Duodenal mucosa (tissue), 2 donors: ENCODE data around the gene FAM234B.

Experiments
- H3K27ac ChIP-seq: one replicate; pipeline ENCODE4 v1.7.0; 2013; ENCODE audit warnings: low read depth, low read length
- H3K27me3 ChIP-seq, 2 donors: one replicate each; pipeline ENCODE4 v1.7.0; 2013; ENCODE audit warnings: low read length in 2 of 2, control low read depth in 1 of 2; ENCODE audit not compliant: insufficient read depth in 2 of 2, control insufficient read depth in 1 of 2
- H3K36me3 ChIP-seq, 2 donors: one replicate each; pipeline ENCODE4 v1.7.0; 2013; ENCODE audit warnings: low read length in 2 of 2, control low read depth in 1 of 2; ENCODE audit not compliant: insufficient read depth in 2 of 2, control insufficient read depth in 1 of 2
- H3K4me1 ChIP-seq, 2 donors: one replicate each; pipeline ENCODE4 v1.7.0; 2013; ENCODE audit warnings: low read length in 2 of 2, control low read depth in 1 of 2; ENCODE audit not compliant: insufficient read depth in 2 of 2, control insufficient read depth in 1 of 2
- H3K4me3 ChIP-seq, 2 donors: one replicate each; pipeline ENCODE4 v1.7.0; 2013; ENCODE audit warnings: low read length in 2 of 2, low read depth in 1 of 2
- H3K9ac ChIP-seq, 2 donors: one replicate each; pipeline ENCODE4 v1.7.0; 2013; ENCODE audit warnings: low read length in 2 of 2, low read depth in 1 of 2
- H3K9me3 ChIP-seq, 2 donors: one replicate each; pipeline ENCODE4 v1.7.0; 2013; ENCODE audit warnings: low read length in 2 of 2, control low read depth in 1 of 2; ENCODE audit not compliant: control insufficient read depth in 1 of 2

The FAM234B gene

GRCh38 chr12:13000925-13001774 lies 43.0 kb upstream of the FAM234B start:
- Histone ChIP-seq H3K27ac (peak overlapping the region; percentile 78), H3K36me3 (no peaks in the 10 kb centered on the region), H3K9me3 (no peaks in the 10 kb centered on the region), H3K4me1 (peaks cover 39 to 41% of the 10 kb centered on the region in 2 donors), H3K9ac (peak overlapping the region; percentile 69 to 80), H3K27me3 (no peaks in the 10 kb centered on the region), H3K4me3 (peak overlapping the region; percentile 67 to 74)

GRCh38 chr12:13001775-13002040 lies 42.5 kb upstream of the FAM234B start:
- Histone ChIP-seq H3K4me3 (peak overlapping the region; percentile 67 to 74), H3K4me1 (peaks cover 34 to 36% of the 10 kb centered on the region in 2 donors), H3K36me3 (no peaks in the 10 kb centered on the region), H3K9ac (peak overlapping the region; percentile 25 to 35), H3K27me3 (no peaks in the 10 kb centered on the region), H3K27ac (peak overlapping the region; percentile 15), H3K9me3 (no peaks in the 10 kb centered on the region)

DNA sequence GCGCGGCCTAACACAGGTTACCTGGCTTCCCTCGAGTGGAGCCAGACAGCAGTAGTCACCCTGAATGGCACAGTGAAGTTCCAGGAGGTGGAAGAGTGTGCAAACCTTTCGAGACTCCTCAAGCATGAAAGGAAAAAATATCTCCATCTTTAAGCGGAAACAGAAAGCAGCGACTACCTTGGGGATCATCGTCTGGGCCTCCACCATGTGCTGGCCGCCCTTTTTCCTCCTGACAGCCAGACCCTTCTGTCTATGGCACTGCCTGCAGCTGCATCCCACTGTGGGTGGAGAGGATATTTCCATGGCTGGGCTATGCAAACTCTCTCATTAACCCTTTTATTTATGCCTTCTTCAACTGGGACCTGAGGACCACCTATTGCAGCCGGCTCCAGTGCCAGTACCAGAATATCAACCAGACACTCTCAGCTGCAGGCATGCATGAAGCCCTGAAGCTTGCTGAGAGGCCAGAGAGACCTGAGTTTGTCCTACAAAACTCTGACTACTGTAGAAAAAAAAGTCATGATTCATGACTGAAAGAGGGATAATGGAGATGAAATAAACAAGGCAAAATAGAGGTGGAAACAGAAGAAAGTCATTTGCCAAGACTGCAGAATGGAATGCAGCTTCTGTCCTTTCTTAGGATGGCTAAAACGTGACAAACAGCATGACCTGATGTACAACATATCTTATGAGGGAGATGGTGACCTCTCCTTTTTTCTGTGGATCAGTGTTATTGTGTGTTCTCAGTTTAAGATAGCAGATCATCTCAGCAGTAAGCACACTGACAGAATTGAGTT lies 41.7 kb upstream of the FAM234B start:
- Histone ChIP-seq H3K27ac (no peak overlapping the region), H3K4me1 (peaks cover 26 to 29% of the 10 kb centered on the region in 2 donors), H3K4me3 (no peak overlapping the region), H3K9me3 (no peaks in the 10 kb centered on the region), H3K36me3 (no peaks in the 10 kb centered on the region), H3K27me3 (no peaks in the 10 kb centered on the region), H3K9ac (no peak overlapping the region)

GRCh38 chr12:13004361-13004760 lies 39.8 kb upstream of the FAM234B start:
- Histone ChIP-seq H3K4me3 (no peak overlapping the region), H3K4me1 (peaks cover 11 to 15% of the 10 kb centered on the region in 2 donors), H3K9ac (no peak overlapping the region), H3K36me3 (no peaks in the 10 kb centered on the region), H3K27me3 (no peaks in the 10 kb centered on the region), H3K27ac (no peak overlapping the region), H3K9me3 (no peaks in the 10 kb centered on the region)

DNA sequence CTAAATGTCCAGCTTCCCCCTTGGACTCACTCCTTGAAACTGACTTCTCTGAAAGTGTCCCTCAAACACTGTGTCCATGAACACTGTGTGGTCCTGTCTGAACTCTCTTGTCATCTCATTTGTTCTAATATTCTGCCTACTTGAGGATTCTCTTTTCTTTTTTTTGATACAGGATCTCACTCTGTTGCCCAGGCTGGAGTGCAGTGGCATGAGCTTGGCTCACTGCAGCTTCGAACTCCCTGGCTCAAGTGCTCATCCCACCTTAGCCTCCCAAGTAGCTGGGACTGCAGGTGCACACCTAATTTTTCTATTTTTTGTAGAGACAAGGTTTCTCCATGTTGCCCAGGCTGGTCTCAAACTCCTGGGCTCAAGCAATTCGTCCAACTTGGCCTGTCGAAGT lies 39.2 kb upstream of the FAM234B start:
- Histone ChIP-seq H3K27ac (no peak overlapping the region), H3K9me3 (no peaks in the 10 kb centered on the region), H3K27me3 (no peaks in the 10 kb centered on the region), H3K36me3 (no peaks in the 10 kb centered on the region), H3K9ac (no peak overlapping the region), H3K4me1 (peaks cover 11 to 15% of the 10 kb centered on the region in 2 donors), H3K4me3 (no peak overlapping the region)

DNA sequence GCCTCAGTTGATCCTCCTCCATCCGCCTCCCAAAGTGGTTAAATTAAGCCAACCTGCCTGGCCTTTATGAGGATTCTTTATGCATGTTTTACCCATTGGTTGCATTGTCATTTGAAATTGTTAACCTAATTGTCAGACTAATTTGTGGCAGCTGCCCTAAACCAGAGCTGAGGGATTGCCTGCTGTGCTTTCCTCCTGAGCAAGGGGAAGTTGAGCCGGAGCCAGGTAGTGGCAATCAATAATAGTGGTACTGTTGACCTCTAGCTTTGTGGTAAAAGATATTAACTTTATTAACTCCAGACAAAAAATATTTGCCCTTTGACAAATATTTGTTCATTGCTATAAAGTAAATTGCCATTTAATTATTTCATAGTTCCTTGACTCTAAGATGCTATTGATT lies 38.5 kb upstream of the FAM234B start:
- Histone ChIP-seq H3K9me3 (no peaks in the 10 kb centered on the region), H3K36me3 (no peaks in the 10 kb centered on the region), H3K27me3 (no peaks in the 10 kb centered on the region), H3K9ac (no peak overlapping the region), H3K27ac (no peak overlapping the region), H3K4me3 (no peak overlapping the region), H3K4me1 (peaks cover 8 to 15% of the 10 kb centered on the region in 2 donors)

GRCh38 chr12:13007496-13008233 lies 36.5 kb upstream of the FAM234B start:
- no peaks in the 10 kb centered on the region for H3K27me3 ChIP-seq
- H3K4me3 ChIP-seq: no peak overlapping the region
- H3K36me3 ChIP-seq: no peaks in the 10 kb centered on the region
- peaks cover 0 to 5% of the 10 kb centered on the region in 2 donors for H3K4me1 ChIP-seq
- H3K9ac ChIP-seq: no peak overlapping the region
- H3K9me3 ChIP-seq: no peaks in the 10 kb centered on the region
- no peak overlapping the region for H3K27ac ChIP-seq

DNA sequence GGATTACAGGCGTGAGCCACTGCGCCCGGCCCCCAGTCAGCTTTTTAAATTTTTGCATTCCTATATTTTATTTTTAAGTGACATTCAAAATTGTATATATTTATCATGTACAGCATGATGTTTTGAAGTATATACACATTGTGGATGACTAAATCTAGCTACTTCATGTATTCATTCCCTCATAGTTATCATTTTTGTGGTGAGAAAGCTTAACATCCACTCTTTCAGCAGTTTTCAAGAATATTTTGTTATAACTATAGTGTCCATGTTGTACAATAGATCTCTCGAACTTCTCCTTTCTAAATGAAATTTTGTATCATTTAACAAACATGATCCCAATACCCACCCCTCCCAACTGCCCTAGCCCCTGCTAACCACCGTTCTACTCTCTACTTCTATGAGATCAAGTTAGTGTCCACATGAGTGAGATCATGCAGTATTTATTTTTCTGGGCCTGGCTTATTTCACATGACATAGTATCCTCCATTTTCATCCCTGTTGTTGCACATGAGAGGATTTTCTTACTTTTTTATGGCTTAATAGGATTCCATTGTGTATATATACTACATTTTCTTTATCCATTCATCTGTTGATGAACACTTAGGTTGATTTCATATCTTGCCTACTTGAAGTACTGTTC lies 35.3 kb upstream of the FAM234B start:
- no peak overlapping the region for H3K27ac ChIP-seq
- no peaks in the 10 kb centered on the region for H3K9me3 ChIP-seq
- no peaks in the 10 kb centered on the region for H3K36me3 ChIP-seq
- H3K4me1 ChIP-seq: peaks cover 0 to 5% of the 10 kb centered on the region in 2 donors
- H3K9ac ChIP-seq: no peak overlapping the region
- H3K4me3 ChIP-seq: no peak overlapping the region
- no peaks in the 10 kb centered on the region for H3K27me3 ChIP-seq

DNA sequence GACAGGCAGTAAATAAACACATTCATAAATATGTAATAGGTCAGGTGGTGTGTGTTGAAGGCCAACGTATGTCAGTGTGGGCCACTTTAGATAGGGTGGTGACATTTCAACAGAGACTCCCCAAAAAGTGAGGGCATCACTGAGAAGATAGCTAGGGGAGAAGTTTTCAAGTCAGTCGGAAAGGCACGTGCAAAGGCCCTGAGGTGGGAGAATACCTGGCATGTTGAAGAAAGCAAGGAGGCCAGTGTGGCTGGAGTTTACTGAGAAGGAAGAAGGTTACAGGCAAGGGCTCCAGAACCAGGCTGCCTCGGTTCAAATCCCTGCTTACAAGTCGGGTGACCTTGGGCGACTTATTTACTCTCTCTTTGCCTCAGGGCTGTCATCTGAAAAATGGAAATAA lies 33.1 kb upstream of the FAM234B start:
- no peak overlapping the region for H3K4me3 ChIP-seq
- H3K9me3 ChIP-seq: no peaks in the 10 kb centered on the region
- H3K27me3 ChIP-seq: no peaks in the 10 kb centered on the region
- H3K27ac ChIP-seq: no peak overlapping the region
- no peaks in the 10 kb centered on the region for H3K36me3 ChIP-seq
- H3K9ac ChIP-seq: no peak overlapping the region
- no peaks in the 10 kb centered on the region for H3K4me1 ChIP-seq
